ENCODE results near the gene BHMT2.

The BHMT2 gene

GRCh38 chr5:79069488-79070349, at the start of gene BHMT2, which contains the start of gene DMGDH:
Gene BHMT2, plus strand, starts transcription at chr5:79069767. Its CDS starts 16 bp downstream, at chr5:79069783.
Gene DMGDH, minus strand, starts transcription at chr5:79069674. Its CDS starts 54 bp downstream, at chr5:79069620.
- no peak for DNase-seq

GRCh38 chr5:79020861-79021561, 48.6 kb upstream of the BHMT2 start:
- peak; percentile 73 for DNase-seq

- peak; percentile 33 for DNase-seq
These were observed 47.8 kb upstream of the BHMT2 start for GRCh38 chr5:79021753-79022152.

GRCh38 chr5:79022771-79023170, 46.8 kb upstream of the BHMT2 start:
- DNase-seq = no peak

- no peak for DNase-seq
These were observed 46.2 kb upstream of the BHMT2 start for GRCh38 chr5:79023348-79023747.

GRCh38 chr5:79023947-79024346, 45.6 kb upstream of the BHMT2 start:
- DNase-seq = no peak

GRCh38 chr5:79025054-79025472, 44.5 kb upstream of the BHMT2 start:
- DNase-seq = peak; percentile 76

- DNase-seq = no peak
These were observed 38.7 kb upstream of the BHMT2 start for GRCh38 chr5:79030663-79031484.

- DNase-seq = no peak
These were observed 38.1 kb upstream of the BHMT2 start for GRCh38 chr5:79031485-79031867.

GRCh38 chr5:79032031-79032695, 37.4 kb upstream of the BHMT2 start:
- DNase-seq = no peak

GRCh38 chr5:79032782-79033181, 36.8 kb upstream of the BHMT2 start:
- DNase-seq = no peak

GRCh38 chr5:79035237-79035636, 34.3 kb upstream of the BHMT2 start:
- DNase-seq = no peak

- DNase-seq = no peak
These were observed 32.8 kb upstream of the BHMT2 start for GRCh38 chr5:79036769-79037168.

GRCh38 chr5:79042188-79042587, 27.4 kb upstream of the BHMT2 start:
- DNase-seq = no peak

GRCh38 chr5:79047199-79047598, 22.4 kb upstream of the BHMT2 start:
- no peak for DNase-seq

- no peak for DNase-seq
These were observed 21.1 kb upstream of the BHMT2 start for GRCh38 chr5:79048437-79048836.

- DNase-seq = no peak
These were observed 19.1 kb upstream of the BHMT2 start for GRCh38 chr5:79050498-79050897.

- DNase-seq = no peak
These were observed 16.2 kb upstream of the BHMT2 start for GRCh38 chr5:79053321-79053720.

- no peak for DNase-seq
These were observed 14.6 kb upstream of the BHMT2 start for GRCh38 chr5:79055017-79055416.

GRCh38 chr5:79056847-79057246, 12.7 kb upstream of the BHMT2 start:
- DNase-seq = no peak

- DNase-seq = no peak
These were observed 9.9 kb upstream of the BHMT2 start for GRCh38 chr5:79059674-79060073.

- DNase-seq = no peak
These were observed 7.1 kb upstream of the BHMT2 start for GRCh38 chr5:79062436-79062835.

GRCh38 chr5:79070350-79070667, 742 bp downstream of the BHMT2 start:
- no peak for DNase-seq

All from NCI-H82 (cell line).